Measurements from ENCODE around the gene TMC7.

TMC7 gene

DNA sequence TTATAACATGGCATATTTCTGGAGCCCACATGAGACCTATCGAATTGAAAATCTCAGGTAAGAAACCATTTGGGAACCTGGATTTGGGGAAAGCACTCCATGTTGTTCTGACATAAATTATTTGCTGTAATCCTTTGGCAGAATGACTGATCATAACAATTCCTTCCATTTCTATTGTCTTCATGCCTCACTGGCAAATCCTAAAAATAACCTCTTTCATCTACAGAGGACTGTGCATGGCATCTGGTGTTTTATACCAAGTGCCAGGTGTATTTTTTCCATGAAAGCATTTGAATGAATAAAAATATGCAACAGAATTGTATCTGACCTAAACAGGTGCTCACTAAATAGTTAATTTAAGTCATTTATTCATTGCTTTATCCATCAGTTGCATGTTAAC, 50.0 kb downstream of the TMC7 start:
- DNase-seq, result no peak

DNA sequence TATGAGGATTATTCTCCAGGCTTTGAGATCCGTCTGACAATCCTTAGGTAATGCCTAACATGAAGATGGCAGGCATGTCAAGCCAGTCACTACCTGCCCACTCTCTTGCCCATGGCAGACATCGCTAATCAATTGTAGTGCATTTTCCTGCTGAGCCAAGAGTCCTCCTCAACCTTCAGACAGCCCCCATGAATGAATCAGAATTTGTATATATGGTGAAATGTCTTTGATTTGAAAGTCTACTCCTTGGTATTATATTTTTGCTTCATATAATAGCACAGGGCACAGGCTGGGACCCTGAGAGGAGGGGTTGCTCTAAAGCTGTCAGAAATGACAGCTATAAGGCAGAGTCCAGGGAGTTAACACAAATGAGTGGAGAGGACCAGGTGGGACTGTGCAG, 56.7 kb downstream of the TMC7 start:
- DNase-seq, result no peak

DNA sequence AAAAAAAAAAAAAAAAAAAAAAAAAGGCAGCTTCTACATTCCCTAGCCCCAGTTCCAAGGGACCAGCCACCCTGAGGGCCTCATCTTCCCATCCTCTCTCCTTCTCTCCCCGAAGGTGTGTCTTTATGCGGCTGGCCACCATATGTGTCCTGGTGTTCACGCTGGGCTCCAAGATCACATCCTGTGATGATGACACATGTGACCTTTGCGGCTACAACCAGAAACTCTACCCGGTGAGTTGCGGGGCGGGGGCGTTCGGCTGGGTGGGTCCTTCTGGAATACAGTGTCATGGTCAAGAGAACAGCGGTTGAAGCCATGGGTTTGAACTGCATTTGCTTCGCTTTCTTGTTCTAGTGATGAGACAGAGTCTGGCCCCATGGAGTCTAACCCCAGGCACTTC, 61.0 kb downstream of the TMC7 start:
- DNase-seq, result no peak

DNA sequence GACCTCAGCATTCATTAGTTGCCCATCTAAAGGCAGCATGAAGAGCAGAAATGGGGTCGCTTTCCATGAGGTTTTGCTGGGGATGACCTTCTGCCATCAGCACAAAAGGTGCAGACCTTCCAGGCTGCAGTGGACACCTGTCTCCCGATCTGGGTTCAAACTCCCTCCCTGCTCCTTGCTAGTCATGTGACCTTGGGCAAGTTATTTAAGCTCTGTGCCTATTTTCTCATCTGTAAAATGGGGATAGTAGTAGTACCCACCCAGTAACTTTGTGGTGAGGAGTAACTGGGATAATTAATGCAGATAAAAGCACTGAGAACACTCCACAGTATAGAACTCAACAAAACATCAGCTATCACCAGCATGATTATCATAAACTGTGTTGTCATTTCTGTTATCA, 62.3 kb downstream of the TMC7 start:
- DNase-seq, result no peak

DNA sequence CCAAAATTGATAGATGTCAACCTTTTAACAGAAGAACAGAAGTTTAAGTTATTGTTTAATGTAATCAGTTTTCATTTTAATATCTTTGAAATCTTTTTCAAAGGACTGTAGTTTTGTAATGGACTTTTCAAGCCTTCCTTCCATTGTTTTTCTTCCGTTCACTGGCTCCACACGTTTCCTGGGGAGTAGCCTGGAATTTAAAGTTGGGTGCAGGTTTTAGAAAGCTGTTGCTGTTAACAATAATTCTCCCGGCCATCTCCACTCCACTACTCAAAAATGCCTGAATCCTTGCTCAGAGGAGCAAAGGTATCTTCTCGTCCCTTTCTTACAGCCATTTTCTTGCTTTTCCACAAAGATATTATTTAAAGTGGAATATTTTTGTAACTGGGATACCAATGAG, 79.0 kb downstream of the TMC7 start:
- no peak for DNase-seq

DNA sequence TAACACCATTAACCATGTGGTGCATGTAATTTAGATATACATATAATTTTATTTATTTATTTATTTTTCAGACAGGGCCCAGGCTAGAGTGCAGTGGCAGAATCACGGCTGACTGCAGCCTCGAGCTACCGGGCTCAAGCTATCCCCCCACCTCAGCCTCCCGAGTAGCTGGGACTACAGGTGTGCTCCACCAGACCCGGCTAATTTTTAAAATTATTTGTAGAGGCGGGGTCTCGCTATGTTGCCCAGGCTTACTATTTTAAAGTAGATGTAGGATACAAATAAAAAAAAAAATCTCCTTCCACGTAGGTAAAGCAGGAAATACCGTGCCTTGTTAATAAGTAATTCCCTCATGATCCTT, 83.2 kb downstream of the TMC7 start:
- no peak for DNase-seq

DNA sequence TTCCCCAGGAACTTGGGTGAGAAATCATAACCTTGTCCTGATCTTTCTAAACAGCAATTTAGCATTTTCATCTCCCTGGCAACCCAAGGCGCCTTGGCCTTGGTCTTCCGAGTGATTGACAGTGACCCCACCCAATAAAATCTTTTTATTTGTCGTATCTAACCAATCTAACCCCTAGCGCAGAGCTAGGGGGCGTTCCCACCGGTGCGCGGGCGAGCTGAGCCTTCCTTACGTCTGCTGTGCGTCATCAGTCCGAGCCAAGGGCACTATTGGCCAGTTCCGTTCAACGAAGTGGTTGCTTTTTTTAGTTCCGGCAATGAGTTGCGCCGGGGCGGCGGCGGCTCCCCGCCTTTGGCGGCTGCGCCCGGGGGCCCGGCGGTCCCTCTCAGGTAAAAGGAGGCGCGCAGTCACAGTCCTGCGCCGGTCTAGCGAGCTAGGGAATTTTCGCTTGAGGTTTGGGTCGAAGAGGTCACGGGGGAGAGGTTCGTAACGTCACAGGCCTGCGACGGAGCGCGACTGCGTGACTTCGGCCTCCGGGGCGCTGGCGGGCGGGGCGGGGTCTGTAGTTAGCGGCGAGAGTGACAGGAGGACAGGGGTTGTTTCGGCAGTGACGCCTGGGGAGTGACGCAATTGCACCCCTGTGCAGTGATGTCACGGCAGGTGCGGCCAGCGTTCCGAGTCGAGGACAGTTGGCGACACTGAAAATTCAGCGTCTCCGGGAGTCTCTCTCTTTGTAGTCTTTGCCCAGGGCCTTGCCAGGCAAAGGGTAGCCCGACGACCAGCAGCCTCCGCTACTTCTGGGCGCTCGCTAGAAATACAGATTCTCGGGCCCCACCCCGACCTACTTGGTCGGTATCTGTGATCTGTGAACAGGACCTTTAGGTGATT, 83.9 kb downstream of the TMC7 start, which contains the start of gene COQ7:
Gene COQ7, plus strand, starts transcription at position 266 of the 888 bp plus-strand sequence. Its CDS starts 51 bp downstream, at position 317.
- DNase-seq, result peak; percentile 88 to 94

DNA sequence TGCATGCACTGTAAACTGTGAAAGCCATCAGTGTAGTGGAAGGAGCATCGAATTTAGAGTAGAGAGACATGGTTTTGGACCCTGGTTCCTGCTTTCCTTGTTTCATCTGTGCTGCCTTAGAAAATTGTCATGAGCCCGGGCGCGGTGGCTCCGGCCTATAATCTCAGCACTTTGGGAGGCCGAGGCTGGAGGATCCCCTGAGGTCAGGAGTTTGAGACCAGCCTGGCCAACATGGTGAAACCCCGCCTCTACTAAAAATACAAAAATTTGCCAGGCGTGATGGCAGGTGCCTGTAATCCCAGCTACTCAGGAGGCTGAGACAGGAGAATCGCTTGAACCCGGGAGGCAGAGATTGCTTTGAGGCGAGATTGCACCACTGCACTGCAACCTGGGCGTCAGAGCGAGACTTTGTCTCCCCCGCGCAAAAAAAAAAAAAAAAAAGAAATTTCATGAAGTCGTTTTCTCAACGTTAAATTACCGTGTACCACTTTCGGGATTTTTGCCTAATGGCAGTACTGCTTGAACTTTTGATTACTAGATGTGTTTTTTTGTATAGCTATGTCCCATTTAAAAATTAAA, 84.6 kb downstream of the TMC7 start:
- DNase-seq, result no peak

DNA sequence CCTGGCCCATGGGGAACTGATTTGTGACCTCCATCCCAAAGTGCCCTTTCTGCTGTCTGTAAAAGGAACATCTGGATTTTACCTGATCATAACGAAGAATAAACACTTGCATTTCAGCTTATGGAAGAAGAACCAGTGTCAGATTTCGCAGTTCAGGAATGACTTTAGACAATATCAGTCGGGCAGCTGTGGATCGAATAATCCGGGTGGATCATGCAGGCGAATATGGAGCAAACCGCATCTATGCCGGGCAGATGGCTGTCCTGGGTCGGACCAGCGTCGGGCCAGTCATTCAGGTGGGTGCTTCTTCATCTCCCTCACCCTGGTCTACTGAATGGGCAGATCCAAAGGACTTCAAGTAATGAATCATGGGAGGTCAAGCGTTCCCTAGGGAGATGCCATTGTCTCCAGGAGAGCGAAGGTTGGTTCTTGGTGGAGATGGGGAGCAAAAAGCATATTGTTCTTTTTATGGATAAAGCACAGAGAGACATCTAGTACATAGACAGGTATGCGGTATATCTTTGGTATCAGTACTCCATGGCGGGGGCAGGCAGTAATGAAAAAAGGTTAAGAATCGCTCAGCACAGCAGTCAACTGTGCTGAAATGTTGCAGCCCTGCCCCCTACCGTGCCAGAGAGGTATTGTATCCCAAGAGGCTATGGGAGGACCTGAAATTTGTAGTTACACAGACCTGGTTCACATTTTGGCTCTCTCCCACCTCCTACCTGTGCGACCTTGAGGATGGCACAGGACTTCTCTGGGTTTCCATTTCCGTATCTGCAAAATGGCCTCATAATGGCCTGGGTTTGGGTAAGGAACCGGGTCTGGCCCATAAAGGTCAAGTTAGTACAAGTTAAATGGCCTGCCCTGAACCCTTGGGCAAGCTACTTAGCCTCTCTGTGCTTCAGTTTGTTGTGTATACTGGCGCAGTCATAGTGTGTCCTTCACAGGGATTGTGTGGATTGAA, 88.4 kb downstream of the TMC7 start:
- peak; percentile 1 to 32 for DNase-seq

DNA sequence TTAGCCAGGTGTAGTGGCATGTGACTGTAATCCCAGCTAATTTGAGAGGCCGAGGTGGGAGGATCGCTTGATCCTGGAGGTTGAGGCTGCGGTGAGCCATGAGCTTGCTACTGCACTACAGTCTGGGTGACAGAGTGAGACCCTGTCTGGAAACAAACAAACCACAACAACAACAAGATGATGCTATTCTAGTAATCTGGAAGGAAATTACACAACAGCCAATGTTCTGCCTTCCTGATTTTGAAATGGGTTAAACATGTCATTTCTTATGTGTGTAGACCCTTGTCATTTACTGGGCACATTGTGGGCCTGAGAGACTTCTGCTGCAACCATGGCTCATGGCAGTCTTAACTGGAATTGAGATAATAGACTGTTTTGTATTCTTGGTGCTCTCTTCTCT, 89.6 kb downstream of the TMC7 start:
- DNase-seq, result no peak

DNA sequence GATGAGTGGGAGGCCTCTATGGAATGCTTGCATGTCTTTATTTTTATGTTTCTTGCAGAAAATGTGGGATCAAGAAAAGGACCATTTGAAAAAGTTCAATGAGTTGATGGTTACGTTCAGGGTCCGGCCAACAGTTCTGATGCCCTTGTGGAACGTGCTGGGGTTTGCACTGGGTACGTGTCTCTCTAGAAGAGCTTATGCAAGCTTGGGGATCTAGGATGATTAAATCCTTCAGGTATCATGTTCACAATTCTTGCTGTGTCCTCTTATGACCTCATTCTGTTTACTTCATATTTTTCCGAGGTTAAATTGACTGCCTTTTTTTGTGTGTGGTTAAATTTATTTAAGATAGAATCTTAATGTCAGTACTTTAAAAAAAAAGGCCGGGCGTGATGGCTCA, 90.1 kb downstream of the TMC7 start:
- no peak for DNase-seq

DNA sequence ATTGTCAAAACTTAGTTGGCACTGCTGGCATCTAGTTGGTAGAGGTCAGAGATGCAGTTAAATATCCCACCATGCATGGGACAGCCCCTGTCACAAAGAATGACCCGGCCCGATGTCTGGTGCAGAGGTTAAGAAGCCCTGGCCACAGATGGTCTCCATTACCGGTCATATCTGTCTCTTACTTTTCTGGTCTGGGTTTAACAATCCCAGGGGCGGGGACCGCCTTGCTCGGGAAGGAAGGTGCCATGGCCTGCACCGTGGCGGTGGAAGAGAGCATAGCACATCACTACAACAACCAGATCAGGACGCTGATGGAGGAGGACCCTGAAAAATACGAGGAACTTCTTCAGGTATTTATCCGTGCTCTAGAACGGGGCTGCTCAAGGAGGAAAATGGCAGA, 91.8 kb downstream of the TMC7 start:
- no peak for DNase-seq

DNA sequence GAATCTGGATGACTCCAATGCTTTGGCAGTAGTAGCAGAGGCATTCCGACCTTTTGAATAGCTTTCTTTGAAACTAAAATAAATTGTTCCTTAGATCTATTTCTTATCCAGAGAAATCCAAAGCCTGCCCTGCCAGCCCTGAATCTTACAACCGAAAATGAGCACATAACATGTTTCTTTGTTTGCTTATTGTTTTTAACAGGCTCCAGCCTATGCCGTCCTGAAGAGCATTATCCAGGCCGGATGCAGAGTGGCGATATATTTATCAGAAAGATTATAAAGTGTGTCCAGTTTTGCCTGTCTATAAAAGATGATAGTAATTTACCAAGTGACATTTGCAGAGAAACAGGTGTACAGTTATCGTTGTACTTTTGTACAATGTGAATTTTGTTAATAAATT, 94.1 kb downstream of the TMC7 start:
- no peak for DNase-seq

DNA sequence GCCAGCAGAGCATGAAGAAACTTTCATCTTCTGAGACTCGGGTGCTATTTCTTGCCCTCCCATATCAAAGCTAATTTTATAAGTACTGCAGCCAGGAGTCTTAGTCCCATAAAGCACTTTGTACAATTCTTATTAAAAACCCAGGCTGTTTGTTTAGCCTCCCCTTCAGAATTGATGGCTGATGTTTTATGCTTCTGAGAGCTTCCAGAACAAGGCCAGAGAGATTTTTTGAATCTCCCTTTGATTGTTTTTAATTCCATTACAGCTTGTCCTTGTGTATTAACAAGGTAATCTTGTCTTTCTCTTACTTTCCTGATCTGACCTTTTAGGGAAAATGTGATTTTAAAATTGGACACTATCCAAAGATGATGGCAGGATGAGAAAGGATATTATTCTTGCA, 99.9 kb downstream of the TMC7 start:
- no peak for DNase-seq

DNA sequence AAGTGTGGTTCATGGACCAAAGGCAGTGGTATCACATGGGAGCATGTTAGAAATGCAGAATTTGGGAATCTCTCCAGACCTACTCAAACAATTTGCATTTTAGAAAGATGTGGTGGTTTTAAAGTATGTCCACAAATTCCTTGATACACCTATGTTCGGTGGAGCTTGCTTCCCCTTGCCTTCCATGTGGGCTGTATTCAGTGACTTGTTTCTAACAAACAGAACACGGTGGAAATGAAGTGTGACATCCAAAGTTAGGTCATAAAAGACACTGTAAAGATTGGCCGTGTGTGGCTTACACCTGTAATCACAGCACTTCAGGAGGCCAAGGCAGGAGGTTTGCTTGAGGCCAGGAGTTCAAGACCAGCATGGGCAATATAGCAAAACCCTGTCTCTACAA, 100.4 kb downstream of the TMC7 start:
- no peak for DNase-seq

DNA sequence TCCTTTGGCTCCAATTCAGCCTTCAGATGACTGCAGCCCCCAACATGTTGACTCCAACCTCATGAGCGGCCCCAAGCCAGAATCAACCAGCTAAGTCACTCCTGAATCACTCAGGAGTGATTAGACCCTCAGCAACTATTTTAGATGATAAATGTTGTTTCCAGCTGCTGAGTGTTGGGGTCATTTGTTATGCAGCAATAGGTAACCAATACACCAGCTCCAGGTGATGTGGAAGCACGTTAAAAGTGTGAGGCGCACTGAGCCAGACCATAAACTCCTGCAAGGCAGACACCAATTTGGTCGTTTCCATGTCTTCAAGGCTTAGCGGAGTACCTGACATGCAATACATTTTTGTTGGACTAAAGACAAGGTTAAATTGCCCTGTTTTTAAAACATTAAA, 101.1 kb downstream of the TMC7 start:
- no peak for DNase-seq

DNA sequence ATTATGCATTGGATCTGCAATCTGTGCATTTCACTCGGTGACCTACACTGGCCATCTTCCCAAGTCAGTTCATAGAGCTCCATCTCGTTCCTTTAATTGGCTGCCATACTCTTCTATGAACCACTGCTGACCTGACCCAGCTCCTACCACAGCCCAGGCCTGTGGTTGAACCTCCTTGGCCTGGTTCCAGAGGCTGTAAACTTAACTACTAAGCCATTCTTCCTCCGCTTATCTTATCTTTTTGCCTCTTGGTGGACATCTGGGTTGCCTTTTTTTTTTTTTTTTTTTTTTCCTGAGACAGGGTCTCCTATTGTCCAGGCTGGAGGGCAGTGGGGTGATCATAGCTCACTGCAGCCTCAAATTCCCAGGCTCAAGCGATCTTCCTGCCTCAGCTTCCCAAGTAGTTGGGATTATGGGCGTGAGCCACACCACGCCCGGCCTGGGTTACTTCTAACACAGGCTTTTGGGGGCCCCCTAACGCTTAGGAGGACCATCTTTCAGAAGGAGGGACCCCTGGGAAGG, 102.0 kb downstream of the TMC7 start:
- no peak for DNase-seq

DNA sequence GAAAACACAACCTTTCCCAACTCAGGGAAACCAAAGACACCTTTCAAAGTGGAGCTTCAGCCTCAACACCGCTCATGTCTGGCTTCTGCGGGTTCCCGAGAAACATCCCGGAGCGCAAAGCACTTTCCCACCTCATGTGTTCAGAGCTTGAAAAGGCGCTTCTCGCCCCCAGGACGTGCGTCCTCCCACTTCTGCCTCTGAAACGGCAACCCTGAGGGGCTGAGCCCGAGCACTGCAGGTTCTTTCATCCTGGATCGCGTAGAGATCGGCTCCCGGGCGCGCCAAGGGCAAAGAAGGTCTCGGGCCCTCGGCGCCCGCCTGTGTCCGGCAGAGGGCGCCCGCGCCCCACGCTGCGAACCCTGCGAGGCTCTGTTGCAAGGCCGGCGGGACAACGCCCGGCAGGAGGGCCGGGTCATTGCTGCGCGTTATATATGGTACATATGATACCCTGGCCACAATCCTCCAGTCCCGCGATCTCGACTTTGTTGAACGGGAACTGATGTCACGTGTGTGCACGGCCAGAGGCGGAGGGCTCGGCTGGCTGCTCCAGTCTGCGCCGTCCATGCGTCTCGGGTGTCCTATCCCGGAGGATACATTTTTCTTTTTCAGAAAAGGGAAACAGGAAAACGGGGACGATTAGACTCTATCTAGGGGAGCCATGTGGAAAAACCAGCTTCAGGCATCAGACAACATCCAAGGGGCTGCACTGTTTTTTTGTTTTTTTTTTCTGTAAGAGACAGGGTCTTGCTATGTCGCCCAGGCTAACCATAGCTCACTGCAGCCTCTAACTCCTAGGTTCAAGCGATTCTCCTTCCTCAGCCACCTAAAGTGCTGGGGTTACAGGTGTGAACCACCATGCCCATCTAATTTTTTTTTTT, 102.8 kb downstream of the TMC7 start:
- peak; percentile 89 to 91 for DNase-seq

DNA sequence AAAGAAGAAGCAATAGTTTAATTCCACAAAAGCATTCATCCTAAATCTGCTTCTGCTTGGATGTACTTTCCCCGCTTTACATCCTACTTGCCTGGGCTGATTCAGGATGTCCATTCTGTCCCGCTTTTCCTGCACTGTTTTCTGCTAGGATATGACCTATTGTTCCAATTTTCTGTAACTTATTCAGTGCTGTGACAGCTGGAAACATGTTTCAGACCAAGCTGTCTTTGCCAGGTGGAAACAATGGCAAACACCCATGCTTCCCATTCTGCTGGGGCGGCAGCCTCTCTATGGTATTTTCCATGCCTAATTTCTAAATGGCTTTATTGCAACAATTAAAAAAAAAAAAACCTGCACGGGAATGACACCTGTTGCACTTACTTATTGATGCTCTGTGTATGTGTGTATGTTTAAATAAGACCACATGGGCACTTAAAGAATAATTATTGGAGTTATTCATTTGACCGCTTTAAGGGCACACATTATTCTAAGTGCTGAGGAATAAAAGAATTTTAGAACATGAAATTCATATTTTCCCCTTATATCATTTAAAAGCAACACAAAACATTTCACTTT, 104.7 kb downstream of the TMC7 start:
- no peak for DNase-seq

DNA sequence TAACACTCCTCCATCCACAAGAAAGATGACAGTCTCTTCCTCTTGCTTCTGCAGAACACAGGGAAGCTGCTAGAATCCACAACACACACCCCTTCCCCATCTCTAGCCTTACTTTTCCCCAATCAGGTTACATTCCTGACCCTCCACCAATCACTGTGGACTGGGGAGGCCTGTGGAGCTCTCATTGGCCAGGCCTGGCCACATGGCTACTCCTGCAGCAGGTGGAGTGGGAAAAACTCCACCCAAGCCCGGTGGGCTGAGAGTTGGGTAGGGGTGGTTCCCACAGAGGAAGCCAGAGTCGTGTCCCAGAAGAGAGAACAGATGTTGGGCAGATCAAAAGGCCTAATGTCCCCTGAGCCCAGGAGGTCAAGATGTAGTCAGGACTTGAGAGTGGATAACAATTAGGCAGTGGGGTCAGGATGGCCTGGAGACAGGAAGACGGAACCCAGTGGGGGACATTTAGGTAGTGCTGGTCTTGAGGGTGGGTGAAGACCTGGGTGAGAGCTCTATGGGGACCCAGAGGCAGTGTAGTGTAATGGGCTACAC, 105.7 kb downstream of the TMC7 start:
- DNase-seq, result no peak

DNA sequence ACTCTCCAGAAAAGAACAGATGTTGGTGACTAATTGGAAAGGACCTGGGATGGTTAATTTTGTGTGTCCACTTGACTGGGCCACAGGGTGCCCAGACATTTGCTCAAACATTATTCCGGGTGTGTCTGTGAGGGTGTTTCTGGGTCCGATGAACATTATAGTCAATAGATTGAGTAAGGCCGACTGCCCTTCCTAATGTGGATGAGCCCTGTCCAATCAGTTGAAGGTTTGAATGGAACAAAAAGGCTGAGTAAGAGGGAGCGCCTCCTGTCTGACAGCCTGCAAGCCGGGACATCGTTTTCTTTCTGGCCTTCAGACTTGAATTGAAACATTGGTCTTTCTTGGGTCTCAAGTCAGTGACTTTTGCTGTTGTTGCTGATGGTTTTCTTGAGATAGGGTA, 107.2 kb downstream of the TMC7 start:
- DNase-seq, result no peak
